HG02610 (cell line): ENCODE data around the gene C1orf35.

Experiments
- ATAC-seq: cut with Tn5 transposase; IDR thresholded peaks from one replicate; pipeline ENCODE4 v1.9.1; 2021; ENCODE audit warnings: mild to moderate bottlenecking, moderate library complexity; ENCODE audit not compliant: unreplicated experiment

The C1orf35 gene

DNA sequence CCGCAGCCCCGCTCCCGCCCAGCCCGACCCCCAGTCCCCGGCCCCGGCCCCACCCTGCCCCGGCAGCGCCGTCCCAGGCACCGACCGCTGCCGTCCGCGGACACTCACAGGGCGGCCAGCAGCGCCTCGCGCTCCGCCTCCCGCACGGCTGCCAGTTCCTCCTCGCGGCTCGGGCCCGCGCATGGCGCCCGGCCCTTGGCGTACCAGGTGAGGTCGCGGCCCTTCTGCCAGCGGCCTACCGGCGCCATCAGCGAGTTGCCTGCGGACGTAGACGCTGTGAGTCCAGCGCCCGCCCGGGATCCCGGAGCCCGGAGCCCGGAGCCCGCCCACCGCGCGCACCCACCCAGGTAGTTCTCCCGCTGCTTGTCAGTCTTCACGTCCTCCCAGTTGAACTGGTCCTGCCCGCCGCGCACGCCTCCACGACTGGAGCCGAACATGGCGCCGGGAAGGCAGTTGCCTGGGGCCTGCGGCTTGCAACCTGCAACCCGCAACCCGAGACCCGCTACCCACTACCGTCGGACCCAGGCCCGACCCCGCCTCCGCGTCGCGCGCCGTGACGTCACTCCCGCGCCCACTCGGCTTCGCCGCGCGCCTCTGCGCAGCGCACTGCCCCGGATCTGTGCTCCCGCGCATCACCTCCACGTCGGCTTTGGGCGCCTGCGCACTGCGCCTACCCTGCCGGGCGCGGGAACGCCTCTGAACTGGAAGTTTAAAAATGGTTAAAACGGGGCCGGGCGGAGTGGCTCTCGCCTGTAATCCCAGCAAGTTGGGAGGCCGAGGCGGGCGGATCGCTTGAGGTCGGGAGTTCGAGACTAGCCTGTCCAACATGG lies at the start of gene C1orf35:
TSS of gene C1orf35 (minus strand) at position 535 of the 830 bp plus-strand sequence. CDS start at position 437, 98 bp downstream.
- ATAC-seq, result peak; percentile 68

DNA sequence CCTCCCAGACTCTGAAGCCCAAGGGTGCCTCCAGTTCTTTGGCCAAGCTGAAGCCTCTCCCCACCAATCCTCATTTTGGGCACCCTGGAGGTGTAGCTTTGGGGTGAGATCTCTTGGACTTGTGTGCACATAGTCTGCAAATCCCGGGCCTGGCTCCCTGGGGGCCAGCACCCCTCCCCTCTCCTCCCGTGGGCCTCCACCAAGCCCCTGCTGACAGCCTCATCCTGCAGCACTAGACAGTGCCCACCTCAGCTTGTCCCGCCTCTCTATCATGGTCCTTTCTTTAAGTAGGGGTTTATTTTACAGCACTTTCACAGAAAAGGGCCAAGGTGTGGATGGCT lies 49.8 kb upstream of the C1orf35 start:
- no peak for ATAC-seq

DNA sequence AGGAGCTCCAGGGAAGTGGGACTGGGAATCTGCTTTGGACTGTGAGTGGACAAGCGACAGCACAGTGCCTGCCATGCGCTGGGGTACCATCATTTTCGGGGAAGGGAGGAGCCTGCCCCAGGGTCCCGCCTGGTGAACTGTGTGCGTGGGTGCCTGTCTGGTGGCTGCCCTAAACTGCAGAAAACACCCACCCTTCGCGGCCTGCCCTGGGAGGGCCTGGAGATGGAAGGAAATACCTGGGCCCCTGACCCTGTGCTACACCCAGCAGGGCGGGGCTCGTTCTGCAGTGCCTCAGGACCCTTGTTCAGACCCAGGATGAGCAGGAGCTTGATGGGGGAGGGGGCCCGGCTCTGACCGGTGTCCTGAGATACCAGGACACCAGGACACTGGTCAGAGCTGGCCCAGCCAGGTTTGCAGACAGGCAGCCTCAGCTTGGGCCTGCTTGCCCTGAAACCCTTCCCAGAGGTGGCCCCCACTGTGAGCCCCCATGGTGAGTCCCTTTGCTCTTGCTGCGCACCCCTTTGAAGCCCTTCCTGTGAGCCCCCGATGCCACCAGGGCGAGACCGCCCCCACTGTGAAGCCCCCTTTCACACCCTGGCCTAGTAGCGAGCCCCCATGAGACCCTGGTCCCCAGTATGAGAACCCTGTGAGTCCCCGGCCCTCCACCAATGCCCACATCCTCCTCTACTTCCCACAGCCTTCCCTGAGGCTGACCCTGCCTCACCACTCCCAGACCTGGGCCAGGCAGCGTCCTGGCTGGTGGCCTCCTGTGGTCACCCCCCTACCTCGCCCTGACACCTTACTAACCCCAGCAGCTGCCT lies 49.2 kb upstream of the C1orf35 start:
- no peak for ATAC-seq

DNA sequence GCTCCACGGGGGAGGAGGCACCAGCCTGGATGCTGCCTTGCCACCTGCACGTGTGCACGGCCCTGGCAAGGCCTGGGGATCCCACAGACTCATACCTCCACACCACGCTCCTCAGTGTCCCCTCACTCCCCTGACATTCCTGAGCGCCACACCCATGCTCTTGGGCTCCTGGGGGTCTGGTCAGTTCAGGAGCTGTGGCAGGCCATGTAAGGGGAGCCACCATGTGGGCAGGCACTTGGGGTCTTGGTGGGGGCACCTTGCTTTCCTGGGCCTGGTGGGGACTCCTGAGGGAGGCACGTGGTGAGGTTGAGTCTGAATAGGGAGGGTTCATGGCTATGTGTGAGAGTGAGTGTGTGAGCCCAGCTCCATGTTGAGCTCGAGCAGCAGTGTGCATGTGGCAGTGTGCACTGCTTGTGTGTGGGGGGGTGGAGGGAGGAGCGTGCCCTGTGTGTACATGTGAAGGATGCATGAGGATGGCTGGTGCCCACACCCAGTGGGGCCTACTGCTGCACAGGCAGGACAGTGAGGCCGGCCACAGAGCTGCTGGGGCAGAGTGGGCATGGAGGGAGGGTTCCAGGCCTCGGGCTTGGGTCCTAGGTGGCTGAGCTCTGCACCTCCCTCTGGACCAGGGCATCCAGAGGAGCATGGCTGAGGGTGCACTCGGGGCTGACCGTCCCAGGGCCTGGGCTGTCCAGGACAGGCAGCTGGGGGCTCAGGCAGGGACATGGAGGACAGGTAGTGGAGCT lies 48.2 kb upstream of the C1orf35 start:
- ATAC-seq, result no peak

DNA sequence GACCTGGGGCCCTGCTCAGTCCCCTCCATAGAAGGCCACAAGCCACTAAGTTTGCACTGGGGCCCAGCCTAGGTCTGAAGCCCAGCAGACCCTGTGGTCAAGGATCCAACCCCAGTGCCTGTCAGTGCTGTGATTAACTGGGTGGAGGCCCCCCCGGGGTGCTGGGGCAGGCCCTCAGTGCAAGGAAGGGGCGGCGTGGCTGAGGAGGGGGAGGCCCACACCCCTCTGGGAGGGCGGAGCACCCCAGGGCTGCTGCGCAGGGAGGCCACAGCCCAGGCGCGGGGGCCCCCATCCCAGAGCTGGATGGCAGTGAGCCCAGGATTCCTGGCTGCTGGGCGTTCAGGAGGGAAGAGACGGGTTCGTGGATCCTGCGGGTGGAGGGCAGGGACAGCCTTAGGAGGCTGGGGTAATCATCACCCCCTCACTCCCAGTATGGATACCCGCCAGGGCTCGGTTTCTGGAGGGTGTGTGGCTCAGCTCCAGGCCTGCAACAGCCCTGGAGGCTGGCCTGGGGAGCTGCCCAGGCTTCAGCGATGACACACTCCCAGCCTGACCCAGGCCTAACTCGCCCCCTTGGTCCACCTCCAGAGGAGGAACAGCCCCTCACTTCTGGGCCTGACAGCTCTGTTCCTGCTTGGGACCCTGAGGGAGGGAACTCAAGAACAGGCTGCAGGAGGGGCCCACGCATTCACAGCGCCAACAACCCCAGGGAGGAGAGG lies 47.5 kb upstream of the C1orf35 start:
- ATAC-seq, result no peak

DNA sequence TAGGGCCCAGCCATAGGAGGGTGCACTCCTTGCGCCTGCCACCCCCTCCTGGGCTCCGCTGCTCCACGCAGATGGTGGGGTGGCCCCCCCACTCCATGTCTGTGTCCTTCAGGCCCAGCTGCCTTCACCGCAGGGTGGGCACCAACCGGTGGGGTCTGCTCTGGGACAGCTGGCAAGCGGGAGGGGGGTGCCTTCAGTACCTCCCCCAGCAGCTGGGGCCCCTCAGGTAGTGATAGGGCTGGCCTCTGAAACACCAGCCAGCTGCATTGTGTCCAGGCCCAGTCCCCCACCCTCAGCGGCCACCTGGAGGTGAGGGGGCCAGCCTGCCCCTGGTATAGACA lies 47.0 kb upstream of the C1orf35 start:
- no peak for ATAC-seq

DNA sequence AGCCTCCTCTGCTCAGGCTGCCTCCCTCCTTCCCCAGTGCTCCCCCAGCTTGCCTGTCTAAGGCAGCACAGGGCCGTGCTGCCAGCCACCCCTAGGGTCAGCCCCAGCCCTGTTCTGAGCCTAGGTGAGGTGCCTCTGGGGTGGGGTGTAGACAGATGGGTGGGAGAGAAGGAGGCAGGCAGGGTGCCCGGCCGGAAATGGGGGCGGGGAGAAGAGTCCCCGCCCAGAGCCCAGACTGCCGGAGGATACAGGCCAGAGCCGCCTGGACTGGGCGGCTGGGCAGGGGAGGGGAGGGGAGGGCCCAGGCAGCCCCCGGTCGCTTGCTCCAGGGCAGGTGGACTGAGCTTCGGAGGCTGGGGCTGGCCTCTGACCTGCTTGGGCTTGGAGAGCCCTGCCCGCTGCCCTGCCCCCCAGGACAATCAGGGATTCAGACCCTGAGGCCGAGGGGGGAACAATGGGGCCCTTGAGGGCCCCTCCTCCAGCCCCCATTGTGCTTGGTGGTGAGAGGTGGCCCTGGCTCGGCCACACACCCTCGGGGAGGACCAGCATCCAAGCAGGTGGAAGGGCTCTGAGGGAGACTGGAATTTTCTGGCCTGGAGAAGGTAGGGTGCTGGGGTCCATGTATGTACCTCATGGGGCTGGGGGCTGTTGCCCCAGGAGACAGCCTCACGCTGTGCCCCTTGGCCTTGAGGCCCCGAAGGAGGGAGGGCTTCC lies 46.4 kb upstream of the C1orf35 start, which contains the start of gene GJC2:
TSS of gene GJC2 (plus strand) at position 525 of the 714 bp plus-strand sequence. CDS start 7,829 bp downstream, outside the sequence.
- no peak for ATAC-seq

DNA sequence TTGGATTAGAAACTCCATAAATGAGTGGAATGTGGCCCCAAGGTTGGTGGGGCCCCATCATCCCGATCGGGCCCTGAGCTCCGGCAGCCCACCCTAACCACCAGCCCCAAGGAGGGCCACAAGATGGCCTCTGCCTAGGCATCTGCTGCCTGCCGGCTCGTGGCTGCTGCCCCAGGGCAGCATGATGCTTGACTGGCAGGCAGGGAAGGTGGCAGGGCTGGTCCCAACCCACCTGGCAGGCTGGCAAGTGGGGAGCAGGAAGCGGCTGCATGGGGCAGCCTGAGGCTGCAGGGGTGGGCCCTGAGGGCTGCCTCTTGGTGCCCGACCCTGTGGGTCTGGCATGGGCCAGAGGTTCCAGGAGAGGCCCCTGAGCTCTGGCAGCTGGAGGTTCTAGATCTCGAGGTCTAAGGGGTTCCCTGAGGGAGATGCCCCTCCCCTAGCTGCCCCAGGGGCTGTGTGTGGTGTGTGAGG lies 45.8 kb upstream of the C1orf35 start:
- no peak for ATAC-seq

DNA sequence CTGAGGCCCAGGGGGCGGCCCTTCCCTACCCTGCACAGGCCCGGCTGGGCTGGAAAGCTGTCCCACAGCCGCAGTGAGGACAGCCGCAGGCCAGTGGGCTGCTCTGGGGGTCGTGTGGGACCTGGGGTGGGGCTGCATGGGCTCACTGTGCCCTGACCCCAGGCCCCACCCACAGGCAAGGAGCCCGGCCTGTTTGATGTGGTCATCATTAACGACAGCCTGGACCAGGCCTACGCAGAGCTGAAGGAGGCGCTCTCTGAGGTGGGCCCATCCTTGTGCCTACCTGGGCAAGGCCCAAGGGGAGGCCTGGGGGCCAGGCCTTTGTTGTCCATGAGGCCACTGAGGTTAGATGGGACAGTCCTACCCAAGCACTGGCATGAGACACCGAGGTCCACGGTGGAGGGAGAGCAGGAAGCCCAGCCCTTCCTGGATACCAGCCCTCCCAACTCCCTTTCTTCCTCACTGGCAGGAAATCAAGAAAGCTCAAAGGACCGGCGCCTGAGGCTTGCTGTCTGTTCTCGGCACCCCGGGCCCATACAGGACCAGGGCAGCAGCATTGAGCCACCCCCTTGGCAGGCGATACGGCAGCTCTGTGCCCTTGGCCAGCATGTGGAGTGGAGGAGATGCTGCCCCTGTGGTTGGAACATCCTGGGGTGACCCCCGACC lies 45.2 kb upstream of the C1orf35 start:
- ATAC-seq, result no peak

DNA sequence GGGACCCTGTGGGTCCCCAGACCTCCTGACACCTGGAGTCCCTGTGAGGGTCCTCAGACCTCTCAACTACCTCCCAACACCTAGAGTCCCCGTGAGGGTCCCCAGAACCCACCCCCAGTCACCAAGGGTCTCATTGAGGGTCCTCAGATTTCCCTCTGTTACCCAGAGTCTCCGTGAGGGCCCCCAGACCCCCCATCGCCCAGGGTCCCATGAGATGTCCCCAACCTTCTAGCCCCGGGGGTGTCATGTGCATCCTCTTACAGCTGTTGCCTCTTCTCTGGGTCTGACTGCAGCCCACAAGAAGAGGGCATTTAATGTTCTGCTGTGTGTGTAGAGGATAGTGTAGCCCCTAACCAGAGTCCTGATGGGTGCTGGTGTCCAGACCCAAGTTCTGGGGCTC lies 44.6 kb upstream of the C1orf35 start:
- ATAC-seq, result no peak

DNA sequence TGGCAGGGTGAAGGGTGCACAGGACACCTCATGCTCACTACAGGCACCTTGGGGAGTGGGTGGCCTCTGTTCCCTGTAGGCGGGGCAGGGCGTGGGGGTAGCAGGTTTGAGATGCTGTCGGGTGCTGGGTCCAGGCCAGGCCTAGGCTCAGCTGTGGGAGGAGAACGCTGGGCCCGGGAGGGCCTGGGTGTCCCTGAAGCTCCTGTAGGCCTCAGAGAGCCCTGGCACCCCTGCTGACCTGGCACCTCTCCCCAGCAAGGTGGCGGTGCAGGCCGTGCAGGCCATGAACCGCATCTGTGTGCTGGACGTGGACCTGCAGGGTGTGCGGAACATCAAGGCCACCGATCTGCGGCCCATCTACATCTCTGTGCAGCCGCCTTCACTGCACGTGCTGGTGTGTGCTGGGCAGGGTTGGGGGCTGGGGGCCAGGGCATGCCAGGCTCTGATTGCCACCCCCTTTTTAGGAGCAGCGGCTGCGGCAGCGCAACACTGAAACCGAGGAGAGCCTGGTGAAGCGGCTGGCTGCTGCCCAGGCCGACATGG lies 44.1 kb upstream of the C1orf35 start:
- ATAC-seq, result no peak

DNA sequence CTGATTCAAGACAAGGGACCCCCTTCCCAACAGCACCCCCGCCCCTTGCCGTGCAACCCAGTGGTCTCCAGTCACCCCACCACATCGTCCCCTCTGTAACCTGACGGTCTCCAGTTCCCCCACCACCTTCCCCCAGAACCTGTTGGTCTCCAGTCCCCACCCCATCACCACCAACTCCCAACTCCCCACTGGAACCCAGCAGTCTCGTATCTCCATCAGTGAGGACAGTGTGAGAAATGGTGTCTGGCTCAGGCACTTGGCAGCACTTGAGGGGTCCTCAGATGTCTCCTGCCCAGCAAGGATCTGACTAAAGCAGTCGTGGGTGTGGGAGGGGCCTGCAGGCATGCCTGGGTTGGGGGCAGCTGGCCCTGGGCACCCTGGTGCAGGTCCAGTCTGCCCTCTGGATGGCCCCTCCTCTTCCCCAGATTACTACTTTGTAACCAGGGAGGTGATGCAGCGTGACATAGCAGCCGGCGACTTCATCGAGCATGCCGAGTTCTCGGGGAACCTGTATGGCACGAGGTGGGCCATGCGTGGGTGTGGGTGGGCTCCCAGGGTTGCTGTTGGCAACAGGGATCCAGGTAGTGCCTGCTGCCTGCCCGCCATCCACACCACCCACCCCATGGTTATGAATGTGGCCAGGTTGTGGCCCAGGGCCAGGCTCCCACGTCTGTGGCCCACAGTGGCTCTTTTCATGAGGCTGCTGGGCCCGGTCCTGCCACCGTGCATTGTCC lies 43.5 kb upstream of the C1orf35 start:
- no peak for ATAC-seq

DNA sequence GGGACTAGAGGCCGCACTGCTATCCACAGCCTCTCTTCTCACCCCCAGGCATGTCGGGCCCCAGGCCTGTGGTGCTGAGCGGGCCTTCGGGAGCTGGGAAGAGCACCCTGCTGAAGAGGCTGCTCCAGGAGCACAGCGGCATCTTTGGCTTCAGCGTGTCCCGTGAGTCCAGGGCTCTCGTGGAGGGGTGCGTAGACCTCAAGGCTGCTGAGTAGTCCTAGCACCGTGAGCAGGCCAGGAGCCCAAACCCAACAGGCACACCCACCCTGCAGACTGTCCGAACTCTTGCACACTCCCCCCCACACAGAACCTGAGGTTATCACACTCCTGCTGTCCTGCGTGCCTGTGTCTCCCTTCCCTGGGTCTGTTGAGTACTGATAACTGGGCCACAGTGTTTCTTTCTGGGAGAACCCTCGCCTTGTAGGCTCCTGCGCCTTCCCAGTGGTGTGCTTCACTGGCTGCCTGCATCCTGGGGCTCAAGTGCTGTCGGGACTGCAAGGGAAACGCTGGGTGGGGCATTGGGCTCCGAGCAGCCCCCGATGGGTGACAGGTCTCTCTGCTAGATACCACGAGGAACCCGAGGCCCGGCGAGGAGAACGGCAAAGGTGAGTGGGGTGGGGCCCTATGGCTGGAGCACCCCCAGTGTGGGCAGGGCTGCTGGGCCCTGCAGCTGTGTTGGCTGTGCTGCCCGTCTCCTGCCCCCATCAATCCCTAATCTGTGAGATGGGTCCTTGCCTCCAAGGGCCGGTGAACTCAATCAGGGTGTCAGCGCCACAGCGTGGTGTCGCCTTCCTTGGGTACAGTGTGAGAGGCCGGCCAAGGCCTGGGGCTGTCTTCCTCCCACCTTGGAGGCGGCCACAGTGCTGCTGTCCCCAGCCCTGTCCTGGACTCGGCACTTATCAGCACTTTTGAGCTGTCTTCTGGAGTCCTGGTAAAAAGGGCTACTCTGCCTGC lies 42.6 kb upstream of the C1orf35 start:
- no peak for ATAC-seq

DNA sequence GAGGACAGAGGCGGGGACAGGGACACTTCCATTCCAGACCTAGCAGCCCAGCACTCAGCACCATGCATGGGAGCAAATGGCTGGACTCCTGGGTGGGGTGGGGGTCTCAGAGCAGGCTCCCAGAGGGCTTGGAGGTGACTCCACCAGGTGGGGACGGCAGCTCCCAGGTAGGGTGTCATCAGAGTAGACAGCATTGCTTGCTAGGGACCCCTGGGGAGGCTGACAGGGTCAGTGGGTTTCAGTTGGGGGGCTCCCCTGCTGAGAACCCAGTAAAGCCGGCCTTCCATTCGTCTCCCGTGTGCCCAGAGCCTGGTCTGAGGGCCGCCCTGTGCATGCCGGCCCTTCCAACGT lies 41.8 kb upstream of the C1orf35 start:
- ATAC-seq, result no peak

DNA sequence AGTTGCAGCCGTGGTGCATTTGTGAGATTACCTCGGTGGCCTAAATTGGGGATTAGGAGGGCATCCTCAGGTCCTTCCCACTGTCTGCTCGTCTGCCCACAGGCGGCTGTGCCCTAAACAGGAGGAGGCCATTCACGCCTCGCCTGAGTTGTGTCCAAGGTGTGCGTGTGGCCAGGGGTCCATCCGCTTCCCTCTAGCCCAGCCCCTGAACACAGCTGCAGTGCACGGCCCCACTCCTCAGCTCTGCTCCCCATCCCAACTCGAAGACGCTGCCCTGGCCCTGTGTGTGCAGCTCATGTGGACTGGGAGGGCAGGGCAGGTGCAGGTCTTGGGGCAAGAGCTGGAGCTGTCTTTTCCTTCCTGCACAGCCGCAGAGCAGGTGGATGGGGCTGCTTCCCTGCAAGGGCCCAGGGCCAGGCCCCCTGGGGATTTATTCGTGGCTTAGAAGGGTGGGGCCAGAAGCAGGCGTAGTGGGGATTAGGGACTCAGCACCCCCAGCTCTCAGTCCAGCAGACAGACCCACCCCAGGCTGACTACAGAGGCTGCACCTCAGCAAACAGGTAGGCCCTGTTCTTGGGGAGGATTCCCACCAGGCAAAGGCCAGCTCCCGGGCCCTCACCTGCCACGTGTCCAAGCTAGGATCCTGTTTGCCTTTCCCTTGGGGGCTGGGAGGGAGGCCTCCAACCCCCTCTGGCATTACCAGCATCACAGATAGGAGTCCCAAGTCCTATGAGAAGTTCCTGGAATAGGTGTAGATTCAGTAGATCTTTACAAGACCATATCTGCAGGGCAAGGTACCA lies 41.3 kb upstream of the C1orf35 start:
- ATAC-seq, result no peak

DNA sequence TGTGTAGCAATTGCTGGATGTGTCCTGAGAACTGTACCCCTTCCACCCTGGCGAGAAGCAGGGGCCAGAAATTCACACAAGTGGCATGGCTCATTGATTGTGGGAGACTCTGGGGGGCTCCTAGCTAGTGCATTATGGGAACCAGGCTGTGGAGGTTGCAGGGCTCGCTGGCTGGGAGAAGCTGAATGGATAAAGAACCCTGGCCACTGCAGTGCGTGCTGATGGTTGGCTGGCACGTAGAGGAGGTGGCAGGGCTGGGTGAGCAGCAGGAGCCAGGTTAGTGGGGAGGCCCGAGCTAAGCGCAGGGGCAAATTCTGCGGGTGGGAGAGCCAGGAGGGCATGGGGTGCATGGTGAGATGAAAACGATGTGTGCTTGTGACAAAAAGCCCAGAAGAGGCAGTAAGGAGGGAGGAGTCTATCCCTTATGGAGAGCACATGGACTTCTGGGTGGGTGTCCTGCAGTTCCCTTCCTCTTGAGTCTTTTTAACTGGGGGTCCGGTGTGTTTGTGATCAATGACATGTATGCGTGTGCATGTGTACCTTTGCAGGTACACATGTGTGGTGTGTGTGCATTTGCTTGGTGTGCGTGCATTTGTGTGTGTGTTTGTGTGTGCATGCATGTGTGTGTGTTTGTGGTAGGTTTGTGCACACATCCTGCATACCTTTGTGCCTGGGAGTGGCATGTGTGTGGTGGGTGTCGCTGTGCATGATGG lies 40.5 kb upstream of the C1orf35 start:
- ATAC-seq, result no peak
